Neuronal stem cell (in vitro differentiated cells): Measurements from ENCODE around the gene F7.

Experiments
- DNase-seq: peaks from one replicate; pipeline ENCODE4 v3.0.0-alpha.2; 2013; ENCODE audit warnings: low spot score
- H2AFZ ChIP-seq: one replicate; pipeline ENCODE4 v1.6.1; 2013; ENCODE audit warnings: mild to moderate bottlenecking, low read length, inconsistent platforms
- H2AK5ac ChIP-seq: 2 replicates; pipeline ENCODE4 v1.6.1; 2013; ENCODE audit warnings: low read depth, mild to moderate bottlenecking, inconsistent platforms, low read length, moderate library complexity, mixed read lengths
- H2BK120ac ChIP-seq: 2 replicates; pipeline ENCODE4 v1.6.1; 2013; ENCODE audit warnings: low read depth, mild to moderate bottlenecking, inconsistent platforms, low read length, moderate library complexity, mixed read lengths
- H2BK12ac ChIP-seq: one replicate; pipeline ENCODE4 v1.6.1; 2013; ENCODE audit warnings: low read length, inconsistent platforms
- H2BK15ac ChIP-seq: 2 replicates; pipeline ENCODE4 v1.6.1; 2013; ENCODE audit warnings: mild to moderate bottlenecking, low read length, inconsistent platforms, mixed read lengths
- H2BK5ac ChIP-seq: one replicate; pipeline ENCODE4 v1.6.1; 2013; ENCODE audit warnings: inconsistent platforms, mild to moderate bottlenecking, low read length, moderate library complexity
- H3K14ac ChIP-seq: one replicate; pipeline ENCODE4 v1.6.1; 2013; ENCODE audit warnings: low read length, inconsistent platforms
- H3K18ac ChIP-seq: 2 replicates; pipeline ENCODE4 v1.6.1; 2013; ENCODE audit warnings: low read length, inconsistent platforms
- H3K23ac ChIP-seq: 2 replicates; pipeline ENCODE4 v1.6.1; 2013; ENCODE audit warnings: low read depth, mild to moderate bottlenecking, mixed read lengths, low read length, inconsistent platforms; ENCODE audit not compliant: poor library complexity
- H3K27ac ChIP-seq: replicated peaks from 3 replicates; pipeline ENCODE4 v1.5.1; 2013; ENCODE audit warnings: low read length, inconsistent platforms
- H3K27me3 ChIP-seq, 3 experiments: 2 replicates each; pipeline ENCODE4 v1.6.1; 2013; ENCODE audit warnings: low read length in 3 of 3, mild to moderate bottlenecking in 2 of 3, inconsistent platforms in 1 of 3, low read depth in 1 of 3, mixed read lengths in 1 of 3, moderate library complexity in 1 of 3; ENCODE audit not compliant: control insufficient read depth in 3 of 3, insufficient read depth in 3 of 3
- H3K36me3 ChIP-seq, 2 donors: replicated peaks in 1 of 2; 2 replicates each; pipeline ENCODE4 v1.6.1; 2013; ENCODE audit warnings: low read length in 2 of 2; ENCODE audit not compliant: control insufficient read depth in 2 of 2, insufficient read depth in 2 of 2
- H3K4ac ChIP-seq: 2 replicates; pipeline ENCODE4 v1.6.1; 2013; ENCODE audit warnings: inconsistent platforms, mild to moderate bottlenecking, low read length, moderate library complexity
- H3K4me1 ChIP-seq, 2 donors: 1 replicate in 1 of 2; 2 replicates in 1 of 2; pipeline ENCODE4 v1.6.1; 2013; ENCODE audit warnings: low read length in 2 of 2, low read depth in 1 of 2; ENCODE audit not compliant: control insufficient read depth in 2 of 2, insufficient read depth in 1 of 2
- H3K4me2 ChIP-seq: one replicate; pipeline ENCODE4 v1.6.1; 2013; ENCODE audit warnings: mild to moderate bottlenecking, low read length, inconsistent platforms; ENCODE audit not compliant: insufficient read depth, poor library complexity, severe bottlenecking
- H3K4me3 ChIP-seq, 2 donors: 2 replicates each; pipeline ENCODE4 v1.5.1; 2013; ENCODE audit warnings: low read length in 2 of 2, mild to moderate bottlenecking in 2 of 2, inconsistent platforms in 1 of 2, moderate library complexity in 1 of 2
- H3K79me1 ChIP-seq: one replicate; pipeline ENCODE4 v1.6.1; 2013; ENCODE audit warnings: low read depth, mild to moderate bottlenecking, inconsistent platforms, low read length, moderate library complexity
- H3K9ac ChIP-seq: one replicate; pipeline ENCODE4 v1.6.1; 2013; ENCODE audit warnings: mild to moderate bottlenecking, low read depth, low read length, inconsistent platforms; ENCODE audit not compliant: poor library complexity
- H3K9me3 ChIP-seq, 2 donors: replicated peaks in 1 of 2; 2 replicates each; pipeline versions ENCODE3 to v1.6.1; 2013; ENCODE audit warnings: low read length in 2 of 2, mild to moderate bottlenecking in 2 of 2, inconsistent platforms in 1 of 2, low read depth in 1 of 2, mixed read lengths in 1 of 2, moderate library complexity in 1 of 2; ENCODE audit not compliant: control insufficient read depth in 2 of 2, insufficient read depth in 1 of 2
- H4K8ac ChIP-seq: one replicate; pipeline ENCODE4 v1.6.1; 2013; ENCODE audit warnings: low read depth, mild to moderate bottlenecking, inconsistent platforms, low read length, moderate library complexity
- H4K91ac ChIP-seq: one replicate; pipeline ENCODE4 v1.6.1; 2013; ENCODE audit warnings: low read length, low read depth, mild to moderate bottlenecking, inconsistent platforms; ENCODE audit not compliant: poor library complexity
- WGBS, 2 donors: extraction: QIAGEN DNeasy Blood & Tissue Kit; methylation state at CpG; one replicate each; pipeline ENCODE4 v1.1.7; 2013; ENCODE audit warnings: missing lambda C conversion rate in 2 of 2, mixed read lengths in 1 of 2; ENCODE audit not compliant: insufficient read length in 2 of 2, insufficient replicate concordance in 1 of 2; ENCODE audit errors: extremely low coverage in 2 of 2; 5-methylcytosine and 5-hydroxymethylcytosine counted together

Gene F7

DNA sequence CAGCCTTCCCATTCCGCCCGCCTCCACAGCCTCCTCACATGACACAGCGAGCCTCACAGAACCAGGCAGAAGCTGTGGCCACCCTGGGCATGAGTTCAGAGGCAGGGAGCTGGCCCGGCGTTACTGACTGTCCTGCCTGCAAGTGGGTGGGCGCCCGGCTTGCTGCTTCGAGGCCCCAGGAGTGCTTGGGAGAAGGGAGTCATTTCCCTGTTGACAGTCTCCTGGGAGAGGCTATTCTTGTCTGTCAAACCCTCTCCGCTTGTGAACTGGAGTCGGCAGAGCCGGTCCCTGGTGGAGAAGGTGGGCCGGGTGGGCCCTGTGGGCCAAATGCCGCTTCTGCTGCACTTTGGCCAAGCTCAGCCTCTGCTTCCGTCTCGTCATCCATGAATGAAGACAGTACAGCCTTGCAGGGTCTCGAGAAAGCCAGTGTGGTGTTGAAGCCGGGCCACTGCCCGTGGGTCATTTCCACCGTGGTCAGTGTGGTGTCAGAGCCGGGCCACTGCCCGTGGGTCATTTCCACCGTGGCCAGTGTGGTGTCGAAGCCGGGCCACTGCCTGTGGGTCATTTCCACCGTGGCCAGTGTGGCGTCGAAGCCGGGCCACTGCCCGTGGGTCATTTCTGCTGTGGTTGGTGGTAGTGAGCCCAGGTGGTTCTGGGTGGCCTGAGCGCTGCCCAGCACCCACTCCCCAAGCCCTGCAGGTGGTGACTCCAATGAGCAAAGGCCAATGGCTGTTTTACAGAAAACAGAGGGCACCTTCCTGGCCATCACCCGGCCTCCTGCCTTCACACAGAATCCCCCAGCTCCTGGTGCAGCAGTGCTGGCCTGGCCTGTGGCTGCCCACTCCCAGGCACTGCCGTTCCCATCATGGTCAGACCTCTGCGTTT is 13.5 kb upstream of the F7 start:
- no peak for DNase-seq
- no peak overlapping the region for H3K4ac ChIP-seq
- no peak overlapping the region for H2BK120ac ChIP-seq
- WGBS, 2 donors, result no CpG with 5 or more reads among the region's 33 CpGs
- H3K9ac ChIP-seq, result no peak overlapping the region
- no peak overlapping the region for H2BK15ac ChIP-seq
- H2AK5ac ChIP-seq, result no peak overlapping the region
- H3K4me3 ChIP-seq, result no peak overlapping the region
- H3K23ac ChIP-seq, result no peak overlapping the region
- H3K4me1 ChIP-seq, result peaks cover 0 to 6% of the 10 kb centered on the region in 2 donors
- H3K36me3 ChIP-seq, result peaks cover 18 to 26% of the 10 kb centered on the region in 2 donors
- peak overlapping the region; percentile 28 for H3K18ac ChIP-seq
- H4K8ac ChIP-seq, result no peak overlapping the region
- H2BK12ac ChIP-seq, result no peak overlapping the region
- H4K91ac ChIP-seq, result no peak overlapping the region
- H3K27me3 ChIP-seq, result no peaks in the 10 kb centered on the region
- no peaks in the 10 kb centered on the region for H3K9me3 ChIP-seq
- no peaks in the 10 kb centered on the region for H3K79me1 ChIP-seq
- H2AFZ ChIP-seq, result no peak overlapping the region
- no peak overlapping the region for H3K27ac ChIP-seq
- H2BK5ac ChIP-seq, result no peak overlapping the region
- no peak overlapping the region for H3K14ac ChIP-seq
- H3K4me2 ChIP-seq, result no peak overlapping the region

DNA sequence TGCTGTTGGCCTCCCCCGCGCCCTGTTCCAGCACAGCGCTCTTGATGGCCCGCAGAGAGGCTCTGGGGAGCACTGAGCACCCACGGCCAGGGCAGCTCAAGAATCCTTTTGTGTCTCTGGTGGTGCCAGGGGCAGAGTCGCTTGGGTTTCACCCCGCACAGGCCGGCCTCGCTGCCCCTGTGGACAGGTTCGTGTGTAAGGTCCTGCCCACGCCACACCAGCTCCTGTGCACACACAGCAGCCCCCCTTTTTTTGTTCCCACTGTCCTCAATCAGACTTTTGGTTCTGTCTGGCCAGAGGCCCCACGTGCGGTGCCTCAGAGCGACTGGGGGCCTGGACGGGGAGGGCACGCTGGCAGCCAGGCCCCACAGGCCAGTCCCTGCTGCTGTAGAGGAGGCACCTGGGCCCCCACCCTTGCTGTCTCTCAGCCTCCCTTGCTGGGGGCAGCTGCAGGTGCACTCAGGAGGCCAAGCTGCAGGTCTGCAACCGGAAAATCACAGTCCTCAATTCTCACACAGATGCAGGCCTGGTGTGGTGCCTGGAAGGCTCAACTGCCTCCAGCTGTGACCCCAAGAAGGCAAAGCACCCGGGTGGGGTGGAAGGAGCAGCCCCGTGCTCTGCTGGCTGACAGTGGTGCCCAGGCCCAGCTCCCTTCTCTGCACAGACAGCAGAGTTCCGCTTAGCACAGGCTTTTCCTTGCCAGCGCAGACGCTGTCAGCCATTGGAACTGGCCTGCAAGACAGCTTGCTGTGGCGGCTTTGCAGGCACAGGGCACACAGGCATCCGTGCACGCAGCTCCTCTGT is 12.6 kb upstream of the F7 start:
- Histone ChIP-seq H3K4me2 (no peak overlapping the region), H3K4ac (peak overlapping the region; percentile 66), H2BK12ac (no peak overlapping the region), H3K36me3 (peaks cover 11 to 18% of the 10 kb centered on the region in 2 donors), H3K23ac (peak overlapping the region; percentile 31), H2AK5ac (no peak overlapping the region), H4K91ac (no peak overlapping the region), H3K9me3 (no peaks in the 10 kb centered on the region), H2BK5ac (no peak overlapping the region), H2BK15ac (no peak overlapping the region), H3K14ac (no peak overlapping the region), H2BK120ac (no peak overlapping the region), H2AFZ (no peak overlapping the region), H3K27ac (no peak overlapping the region), H3K4me3 (no peak overlapping the region), H3K18ac (peak overlapping the region; percentile 38), H3K79me1 (no peaks in the 10 kb centered on the region), H3K27me3 (no peaks in the 10 kb centered on the region), H4K8ac (no peak overlapping the region), H3K9ac (peak overlapping the region; percentile 70), H3K4me1 (peaks cover 0 to 6% of the 10 kb centered on the region in 2 donors)
- no peak for DNase-seq
- WGBS, 2 donors, result no CpG with 5 or more reads among the region's 25 CpGs

DNA sequence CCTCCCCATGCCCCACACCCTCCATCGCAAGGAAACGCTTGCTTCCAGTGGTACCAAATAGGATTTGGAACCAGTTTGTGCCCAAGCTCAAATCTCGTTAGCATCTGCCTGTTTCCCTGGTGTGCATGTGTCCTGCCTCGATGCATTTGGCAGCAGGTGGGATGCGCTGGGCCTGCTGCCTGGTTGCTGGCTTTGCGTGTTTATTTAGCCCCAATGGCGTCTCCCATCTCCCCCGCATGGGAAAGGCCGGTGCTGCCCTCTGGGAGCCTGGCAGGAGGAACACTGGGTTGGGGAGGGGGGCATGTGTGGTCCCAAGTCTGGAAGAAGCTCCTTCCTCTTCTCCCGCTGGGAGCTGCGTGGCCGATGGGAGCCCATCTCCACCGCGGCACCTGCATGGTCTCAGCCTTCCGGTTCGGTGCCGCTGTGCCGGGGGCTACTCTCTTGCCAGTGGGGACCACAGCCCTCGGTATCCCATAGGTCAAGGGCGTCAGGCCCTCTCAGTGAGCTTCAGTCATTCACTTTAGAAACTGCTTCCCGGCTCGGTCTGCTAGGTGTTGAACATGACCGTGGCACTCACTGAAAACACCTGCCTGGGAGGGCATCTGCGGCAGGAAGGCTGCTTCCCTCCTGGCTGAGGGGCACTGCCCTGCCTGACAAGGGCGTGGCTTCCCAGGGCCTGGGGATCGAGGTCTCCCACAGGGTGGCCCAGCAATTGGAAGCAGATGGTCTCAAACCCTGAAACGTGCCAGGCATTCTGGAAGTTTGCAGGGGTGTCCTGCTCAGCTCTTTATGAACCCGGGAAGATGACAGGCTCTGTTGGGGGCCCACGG is 11.8 kb upstream of the F7 start:
- H3K9ac ChIP-seq, result peak overlapping the region; percentile 60
- H3K36me3 ChIP-seq, result peaks cover 6 to 10% of the 10 kb centered on the region in 2 donors
- H3K23ac ChIP-seq, result peak overlapping the region; percentile 73
- no peak overlapping the region for H3K4me2 ChIP-seq
- no CpG with 5 or more reads among the region's 29 CpGs for whole genome bisulfite sequencing, 2 donors
- peak overlapping the region; percentile 13 for H3K18ac ChIP-seq
- no peak overlapping the region for H2BK15ac ChIP-seq
- H2AFZ ChIP-seq, result no peak overlapping the region
- H2BK120ac ChIP-seq, result no peak overlapping the region
- no peaks in the 10 kb centered on the region for H3K79me1 ChIP-seq
- H3K4me3 ChIP-seq, result no peak overlapping the region
- DNase-seq, result no peak
- no peaks in the 10 kb centered on the region for H3K27me3 ChIP-seq
- no peak overlapping the region for H3K4ac ChIP-seq
- peaks cover 0 to 4% of the 10 kb centered on the region in 2 donors for H3K9me3 ChIP-seq
- peaks cover 2 to 6% of the 10 kb centered on the region in 2 donors for H3K4me1 ChIP-seq
- H4K8ac ChIP-seq, result no peak overlapping the region
- no peak overlapping the region for H3K27ac ChIP-seq
- no peak overlapping the region for H2AK5ac ChIP-seq
- H4K91ac ChIP-seq, result peak overlapping the region; percentile 30
- peak overlapping the region; percentile 53 for H2BK5ac ChIP-seq
- H3K14ac ChIP-seq, result peak overlapping the region; percentile 75
- peak overlapping the region; percentile 66 for H2BK12ac ChIP-seq
